Stomach (tissue), 9 donors: Measurements from ENCODE around the gene ATP11B. TPM values are rescaled to one million over a fixed set of nuclear protein-coding genes. Genes with fewer than 3 reads are reported as not detected.
A peak's percentile ranks its signal among the peaks of the same experiment; 100 is the strongest.

Experiments
- DNase-seq, 2 donors: peaks; one replicate each; pipeline versions ENCODE4 v3.0.0 to v3.0.0-alpha.2; 2013 to 2019
- H3K27ac ChIP-seq, 5 donors: fragments of 200-600 bp in 4 of 5; sonication (generic) in 4 of 5; one replicate each; pipeline ENCODE4 v1.5.1; 2013 to 2019; ENCODE audit warnings: mild to moderate bottlenecking in 1 of 5, moderate library complexity in 1 of 5
- H3K27me3 ChIP-seq, 3 donors: fragments of 200-600 bp; sonication (generic); one replicate each; pipeline ENCODE4 v1.5.1; 2017 to 2019; ENCODE audit warnings: mixed run types in 1 of 3
- H3K36me3 ChIP-seq, 4 donors: fragments of 200-600 bp; sonication (generic); 1 replicate in 3 of 4; 2 replicates in 1 of 4; pipeline ENCODE4 v1.5.1; 2016 to 2019
- H3K4me1 ChIP-seq, 4 donors: fragments of 200-600 bp; sonication (generic); one replicate each; pipeline ENCODE4 v1.5.1; 2016 to 2019
- H3K4me3 ChIP-seq, 4 donors: fragments of 200-600 bp; sonication (generic) in 3 of 4; one replicate each; pipeline ENCODE4 v1.5.1; 2016 to 2019; ENCODE audit warnings: mild to moderate bottlenecking in 1 of 4
- H3K9me3 ChIP-seq, 4 donors: fragments of 200-600 bp; sonication (generic); one replicate each; pipeline ENCODE4 v1.5.1; 2016 to 2019
- CTCF ChIP-seq, 7 experiments: fragments of 450-650 bp in 4 of 7; fragments of 200-600 bp in 3 of 7; sonication (generic) in 3 of 7; IDR thresholded peaks; one replicate each; pipeline ENCODE4 v1.5.1; 2016 to 2019; ENCODE audit warnings: antibody characterized with exemption in 7 of 7, control low read depth in 2 of 7, mild to moderate bottlenecking in 1 of 7
- EP300 ChIP-seq: sonication (generic); formaldehyde crosslinking; IDR thresholded peaks from one replicate; pipeline ENCODE4 v1.6.1; 2017; ENCODE audit warnings: antibody characterized with exemption
- POLR2A ChIP-seq, 4 donors: fragments of 450-650 bp; IDR thresholded peaks; one replicate each; pipeline ENCODE4 v1.6.1; 2016; ENCODE audit warnings: antibody characterized with exemption in 4 of 4, control low read depth in 2 of 4, mild to moderate bottlenecking in 1 of 4, moderate library complexity in 1 of 4
- POLR2AphosphoS5 ChIP-seq, 3 donors: sonication (generic); formaldehyde crosslinking; IDR thresholded peaks; one replicate each; pipeline ENCODE4 v1.6.1; 2016; ENCODE audit warnings: antibody characterized with exemption in 3 of 3
- WGBS, 5 donors: extraction: QIAGEN DNeasy Blood & Tissue Kit in 3 of 5; methylation state at CpG; one replicate each; pipeline versions ENCODE4 v1.1.5 to v1.1.7; 2013 to 2018; 5-methylcytosine and 5-hydroxymethylcytosine counted together
- intact Hi-C: fragments of 100-400 bp; cut with DNase I; formaldehyde crosslinking; loops from one replicate; pipeline ENCODE4 v1.15.1; 2023; ENCODE audit warnings: low total_unique reads
- polyA plus RNA-seq, 3 donors: library from polyadenylated mRNA; stranded (reverse); fragments of 200-250 nt; gene quantifications; one replicate each; pipeline ENCODE4 v1.2.3, GENCODE V29; 2013
- total RNA-seq, 5 donors: library from RNA; depleted of rRNA; stranded (reverse); fragments of >200 nt; gene quantifications; one replicate each; pipeline versions ENCODE4 v1.1.0 to v1.2.3, GENCODE V29; 2014 to 2016
- donor health status: healthy with polysubstance abuse.
- donor health status: Bipolar disorder and iron deficiency.
- donor health status: healthy.

The ATP11B gene
- total and polyA plus RNA-seq, 8 donors: 9.6 to 449 (median 120) TPM

- no peaks in the 10 kb centered on the region for H3K27me3 ChIP-seq
- no peak for TF ChIP-seq POLR2A (IDR thresholded peaks at IDR 0.05)
- no peak for TF ChIP-seq CTCF (IDR thresholded peaks at IDR 0.05)
- TF ChIP-seq POLR2AphosphoS5 (IDR thresholded peaks at IDR 0.05): no peak
- TF ChIP-seq EP300: no peak
- H3K4me1 ChIP-seq: peaks cover 0 to 82% (median 40%) of the 10 kb centered on the region in 4 donors
- intact Hi-C loops: no loop called here
- no peak overlapping the region for H3K27ac ChIP-seq
- DNase-seq: no peak
- no peak overlapping the region for H3K4me3 ChIP-seq
- WGBS, 5 donors: 89 to 98% (median 94%) methylated on average over 8 of the region's 8 CpGs
- H3K36me3 ChIP-seq: no peaks in the 10 kb centered on the region
- H3K9me3 ChIP-seq: no peaks in the 10 kb centered on the region
These were observed 7.2 kb downstream of the ATP11B start for GRCh38 chr3:182800508-182800907.

GRCh38 chr3:182802413-182803390, 9.4 kb downstream of the ATP11B start:
- 40 to 68% (median 49%) methylated on average over 6 of the region's 6 CpGs for WGBS, 5 donors
- Histone ChIP-seq H3K9me3 (no peaks in the 10 kb centered on the region), H3K4me3 (no peak overlapping the region), H3K27ac (peak overlapping the region in 3 of 5 donors; percentile 13 to 65 (median 13)), H3K4me1 (peaks cover 6 to 74% (median 33%) of the 10 kb centered on the region in 4 donors), H3K27me3 (no peaks in the 10 kb centered on the region), H3K36me3 (no peaks in the 10 kb centered on the region)
- intact Hi-C loops: no loop called here
- DNase-seq: no peak
- TF ChIP-seq CTCF (IDR thresholded peaks at IDR 0.05): no peak
- no peak for TF ChIP-seq POLR2AphosphoS5 (IDR thresholded peaks at IDR 0.05)
- no peak for TF ChIP-seq EP300
- TF ChIP-seq POLR2A (IDR thresholded peaks at IDR 0.05): no peak

- peaks cover 10 to 74% (median 37%) of the 10 kb centered on the region in 4 donors for H3K4me1 ChIP-seq
- H3K9me3 ChIP-seq: no peaks in the 10 kb centered on the region
- WGBS, 5 donors: 60 to 76% (median 66%) methylated on average over 4 of the region's 4 CpGs
- no peak for DNase-seq
- TF ChIP-seq POLR2A (IDR thresholded peaks at IDR 0.05) (no peak), POLR2AphosphoS5 (IDR thresholded peaks at IDR 0.05) (no peak), EP300 (no peak), CTCF (IDR thresholded peaks at IDR 0.05) (no peak)
- intact Hi-C loops: no loop called here
- H3K27me3 ChIP-seq: no peaks in the 10 kb centered on the region
- H3K36me3 ChIP-seq: no peaks in the 10 kb centered on the region
- no peak overlapping the region for H3K27ac ChIP-seq
- H3K4me3 ChIP-seq: no peak overlapping the region
These were observed 10.3 kb downstream of the ATP11B start for GRCh38 chr3:182803596-182803995.

- TF ChIP-seq CTCF (IDR thresholded peaks at IDR 0.05) (no peak), EP300 (no peak), POLR2A (IDR thresholded peaks at IDR 0.05) (no peak), POLR2AphosphoS5 (IDR thresholded peaks at IDR 0.05) (no peak)
- 45 to 74% (median 69%) methylated on average over 1 of the region's 1 CpG for WGBS, 5 donors
- intact Hi-C loops: no loop called here
- Histone ChIP-seq H3K27me3 (no peaks in the 10 kb centered on the region), H3K9me3 (no peaks in the 10 kb centered on the region), H3K4me1 (peaks cover 16 to 89% (median 50%) of the 10 kb centered on the region in 4 donors), H3K4me3 (no peak overlapping the region), H3K27ac (no peak overlapping the region), H3K36me3 (no peaks in the 10 kb centered on the region)
- no peak for DNase-seq
These were observed 13.8 kb downstream of the ATP11B start for GRCh38 chr3:182807061-182807460.
